GM12864 (cell line): ENCODE results near the gene USP3.
"Not testable (repeated sequence)": the region's sequence is repeated elsewhere in the genome, so short reads cannot be mapped to it uniquely, and the experiment has no call there.

Experiments used
- DNase-seq: peaks from one replicate; pipeline ENCODE4 v3.0.0-alpha.2; 2011; ENCODE audit warnings: low read depth
- H3K4me3 ChIP-seq: 2 replicates; pipeline ENCODE4 v1.5.1; 2011; ENCODE audit warnings: mild to moderate bottlenecking, low read depth, low read length, control low read depth
- TF ChIP-seq, protein P1 (sequence below): IDR thresholded peaks from 2 replicates; pipeline ENCODE4 v1.5.1; 2011; ENCODE audit warnings: low read depth, mild to moderate bottlenecking, moderate library complexity, low read length, control low read depth, inconsistent platforms; ENCODE audit errors: missing control alignments

The USP3 gene

DNA sequence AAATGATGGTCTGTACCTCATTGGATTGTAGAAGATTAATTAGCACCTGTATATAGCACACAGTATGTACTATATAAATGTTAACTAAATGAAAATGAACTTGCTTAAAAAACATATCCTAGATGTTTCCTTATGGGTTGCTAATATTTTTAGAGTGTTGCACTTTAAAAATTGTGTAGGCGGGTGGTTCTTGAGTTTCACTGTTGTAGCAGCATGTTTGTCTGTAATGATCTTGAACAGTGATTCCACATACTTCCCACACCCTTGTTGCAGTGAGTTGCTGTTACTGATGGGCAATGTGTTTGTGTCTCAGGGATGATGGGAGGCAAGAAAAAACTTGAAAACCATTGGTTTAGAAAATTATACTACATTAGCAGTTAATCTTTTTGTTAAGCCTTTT lies 22.0 kb downstream of the USP3 start:
- TF ChIP-seq, protein P1, sequence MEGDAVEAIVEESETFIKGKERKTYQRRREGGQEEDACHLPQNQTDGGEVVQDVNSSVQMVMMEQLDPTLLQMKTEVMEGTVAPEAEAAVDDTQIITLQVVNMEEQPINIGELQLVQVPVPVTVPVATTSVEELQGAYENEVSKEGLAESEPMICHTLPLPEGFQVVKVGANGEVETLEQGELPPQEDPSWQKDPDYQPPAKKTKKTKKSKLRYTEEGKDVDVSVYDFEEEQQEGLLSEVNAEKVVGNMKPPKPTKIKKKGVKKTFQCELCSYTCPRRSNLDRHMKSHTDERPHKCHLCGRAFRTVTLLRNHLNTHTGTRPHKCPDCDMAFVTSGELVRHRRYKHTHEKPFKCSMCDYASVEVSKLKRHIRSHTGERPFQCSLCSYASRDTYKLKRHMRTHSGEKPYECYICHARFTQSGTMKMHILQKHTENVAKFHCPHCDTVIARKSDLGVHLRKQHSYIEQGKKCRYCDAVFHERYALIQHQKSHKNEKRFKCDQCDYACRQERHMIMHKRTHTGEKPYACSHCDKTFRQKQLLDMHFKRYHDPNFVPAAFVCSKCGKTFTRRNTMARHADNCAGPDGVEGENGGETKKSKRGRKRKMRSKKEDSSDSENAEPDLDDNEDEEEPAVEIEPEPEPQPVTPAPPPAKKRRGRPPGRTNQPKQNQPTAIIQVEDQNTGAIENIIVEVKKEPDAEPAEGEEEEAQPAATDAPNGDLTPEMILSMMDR, result no peak
- no peak for DNase-seq
- no peak overlapping the region for H3K4me3 ChIP-seq

GRCh38 chr15:63528138-63528659 lies 23.8 kb downstream of the USP3 start:
- no peak for DNase-seq
- TF ChIP-seq, protein P1, result no peak
- H3K4me3 ChIP-seq, result no peak overlapping the region

GRCh38 chr15:63530235-63530634 lies 25.8 kb downstream of the USP3 start:
- TF ChIP-seq, protein P1, result no peak
- no peak for DNase-seq
- no peak overlapping the region for H3K4me3 ChIP-seq

DNA sequence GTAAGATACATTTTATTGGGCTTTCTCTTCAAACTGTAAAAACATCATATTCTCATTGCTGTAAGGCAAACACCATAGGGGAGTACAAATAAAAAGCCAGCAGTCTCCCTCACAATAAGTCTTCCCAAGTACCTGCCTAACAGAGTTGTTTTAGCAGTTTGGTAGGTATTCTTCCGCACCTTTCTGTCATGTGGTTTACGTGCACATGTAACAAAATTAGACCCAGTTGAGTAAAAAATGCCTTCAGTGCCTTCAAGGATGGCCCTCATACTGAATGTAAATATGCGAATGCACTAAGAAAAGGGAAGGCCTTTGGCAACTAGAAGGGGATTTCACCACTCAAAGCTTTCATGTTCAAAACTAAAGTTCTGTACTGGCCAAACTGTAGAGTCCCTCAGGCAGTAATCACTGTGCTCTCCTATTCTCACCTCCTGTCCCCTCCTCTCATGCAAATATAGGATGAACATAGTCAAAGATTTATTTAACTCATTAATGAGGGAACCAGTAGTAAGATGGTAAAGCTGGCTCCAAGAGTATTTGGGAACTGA lies 26.4 kb downstream of the USP3 start:
- no peak overlapping the region for H3K4me3 ChIP-seq
- TF ChIP-seq, protein P1, result no peak
- DNase-seq, result no peak

- DNase-seq, result no peak
- TF ChIP-seq, protein P1, result peak; percentile 48
- H3K4me3 ChIP-seq, result no peak overlapping the region
Observed at GRCh38 chr15:63531586-63531985, 27.2 kb downstream of the USP3 start.

GRCh38 chr15:63532307-63532744 lies 27.9 kb downstream of the USP3 start:
- DNase-seq, result no peak
- TF ChIP-seq, protein P1, result no peak
- H3K4me3 ChIP-seq, result no peak overlapping the region

DNA sequence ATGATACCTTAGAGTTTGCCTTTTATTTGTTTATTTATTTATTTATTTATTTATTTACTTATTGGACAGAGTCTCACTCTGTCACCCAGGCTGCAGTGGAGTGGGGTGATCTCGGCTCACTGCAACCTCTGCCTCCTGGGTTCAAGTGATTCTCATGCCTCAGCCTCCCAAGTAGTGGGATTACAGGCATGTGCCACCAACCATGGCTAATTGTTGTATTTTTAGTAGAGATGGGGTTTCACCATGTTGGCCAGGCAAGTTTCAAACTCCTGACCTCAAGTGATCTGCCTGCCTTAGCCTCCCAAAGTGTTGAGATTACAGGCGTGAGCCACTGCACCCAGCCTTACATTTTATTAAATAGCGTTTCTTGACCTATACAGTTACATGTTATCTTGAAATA lies 30.5 kb downstream of the USP3 start:
- DNase-seq, H3K4me3 ChIP-seq: not testable (repeated sequence)

DNA sequence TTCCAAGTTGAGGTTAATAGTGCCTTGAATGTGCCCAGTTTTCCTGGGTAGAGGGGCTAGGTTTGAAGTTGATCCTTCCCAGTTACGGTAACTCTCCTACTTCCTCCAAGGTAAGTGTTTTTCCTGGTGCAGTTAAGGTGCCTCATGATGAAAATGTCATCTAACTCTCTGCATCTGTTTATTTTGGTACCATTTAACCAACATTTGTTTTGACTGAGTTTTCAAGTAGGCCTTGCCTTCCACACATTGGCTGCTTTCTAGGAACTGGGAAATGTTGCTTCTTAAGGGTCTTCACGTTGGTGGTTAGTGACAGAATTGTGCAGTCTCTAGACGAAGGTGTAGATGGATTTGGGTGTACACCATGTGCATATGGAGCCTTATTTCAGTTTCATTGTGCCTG lies 31.3 kb downstream of the USP3 start:
- H3K4me3 ChIP-seq, result no peak overlapping the region
- DNase-seq, result no peak
- TF ChIP-seq, protein P1, result no peak
